GM18520 (cell line): ENCODE measurements around the gene BUD23.
"Not testable (repeated sequence)": the region's sequence is repeated elsewhere in the genome, so short reads cannot be mapped to it uniquely, and the experiment has no call there.

Experiments
- ATAC-seq: cut with Tn5 transposase; IDR thresholded peaks from one replicate; pipeline ENCODE4 v1.9.1; 2021; ENCODE audit not compliant: unreplicated experiment

Gene BUD23

DNA sequence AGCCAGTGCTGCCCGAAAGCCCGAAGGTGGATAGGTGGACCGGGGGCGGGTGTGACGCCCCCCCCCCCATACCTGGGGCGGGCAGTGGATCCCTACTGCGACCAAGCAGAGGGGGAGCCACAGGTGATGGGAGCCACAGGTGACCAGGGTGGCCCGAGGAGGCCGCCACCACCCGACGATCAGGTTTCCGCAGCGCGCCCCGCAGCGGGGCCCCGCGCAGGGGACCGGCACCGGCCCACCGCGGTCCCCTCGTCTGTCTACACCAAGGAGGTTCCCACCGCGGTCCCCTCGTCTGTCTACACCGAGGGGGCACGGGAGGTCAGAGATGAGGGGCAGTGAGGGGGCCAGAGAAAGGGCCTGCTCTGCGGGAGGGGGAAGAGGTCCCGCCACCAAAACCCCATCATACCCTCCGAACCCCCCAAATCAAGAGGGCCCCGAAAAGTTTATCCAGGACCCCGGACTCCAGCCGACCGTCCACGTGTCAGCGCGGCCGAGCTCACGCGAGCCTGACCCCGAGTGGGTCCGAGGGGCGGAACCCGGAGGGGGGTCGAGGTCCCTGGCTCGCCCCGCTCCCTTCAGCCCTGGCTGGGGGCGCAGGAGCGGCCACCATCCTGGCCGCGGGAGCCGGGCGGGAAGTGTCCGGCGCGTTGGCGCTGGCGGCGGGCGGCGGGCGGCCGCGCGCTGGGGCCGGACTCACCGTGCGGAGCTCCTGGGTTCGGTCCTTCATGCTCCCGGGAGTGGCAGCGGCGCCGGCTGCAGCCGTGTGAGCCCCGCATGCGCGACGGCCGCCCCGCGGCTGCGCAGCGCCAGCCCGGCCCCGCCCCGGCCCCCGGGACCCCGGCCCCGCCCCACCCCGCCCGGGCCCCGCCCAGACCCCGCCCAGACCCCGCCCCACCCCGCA, 35.8 kb downstream of the BUD23 start, which contains the start of gene STX1A:
TSS of gene STX1A (minus strand) at position 765 of the 901 bp plus-strand sequence. CDS start at position 727, 38 bp downstream.
- ATAC-seq: no peak

DNA sequence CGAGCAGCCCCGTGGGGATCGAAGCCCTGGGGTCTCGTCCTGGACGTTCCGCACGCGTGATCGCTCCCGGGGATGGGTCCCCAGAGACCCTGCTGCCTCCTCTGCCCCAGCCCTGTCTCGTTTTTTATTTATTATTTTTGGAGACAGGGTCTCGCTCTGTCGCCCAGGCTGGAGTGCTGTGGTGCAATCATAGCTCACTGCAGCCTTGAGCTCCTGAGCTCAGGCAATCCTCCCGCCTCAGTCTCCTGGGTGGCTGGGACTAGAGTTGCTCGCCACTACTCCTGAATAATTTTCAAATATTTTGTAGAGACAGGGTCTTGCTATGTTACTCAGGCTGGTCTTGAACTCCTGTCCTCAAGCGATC, 36.4 kb downstream of the BUD23 start:
- no peak for ATAC-seq

DNA sequence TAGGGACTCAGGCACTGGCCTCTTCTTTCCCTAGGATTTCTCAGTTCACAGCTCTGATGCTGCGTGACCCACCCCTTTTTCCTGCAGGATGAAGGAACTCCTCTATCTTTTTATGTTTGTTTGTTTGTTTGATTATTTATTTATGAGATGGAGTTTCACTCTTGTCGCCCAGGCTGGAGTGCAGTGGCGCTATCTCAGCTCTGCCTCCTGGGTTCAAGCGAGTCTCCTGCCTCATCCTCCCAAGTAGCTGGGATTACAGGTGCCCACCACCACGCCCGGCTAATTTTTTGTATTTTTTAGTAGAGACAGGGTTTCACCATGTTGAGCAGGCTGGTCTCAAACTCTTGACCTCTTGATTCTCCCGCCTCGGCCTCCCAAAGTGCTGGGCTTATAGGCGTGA, 37.0 kb downstream of the BUD23 start:
- not testable (repeated sequence) for ATAC-seq

DNA sequence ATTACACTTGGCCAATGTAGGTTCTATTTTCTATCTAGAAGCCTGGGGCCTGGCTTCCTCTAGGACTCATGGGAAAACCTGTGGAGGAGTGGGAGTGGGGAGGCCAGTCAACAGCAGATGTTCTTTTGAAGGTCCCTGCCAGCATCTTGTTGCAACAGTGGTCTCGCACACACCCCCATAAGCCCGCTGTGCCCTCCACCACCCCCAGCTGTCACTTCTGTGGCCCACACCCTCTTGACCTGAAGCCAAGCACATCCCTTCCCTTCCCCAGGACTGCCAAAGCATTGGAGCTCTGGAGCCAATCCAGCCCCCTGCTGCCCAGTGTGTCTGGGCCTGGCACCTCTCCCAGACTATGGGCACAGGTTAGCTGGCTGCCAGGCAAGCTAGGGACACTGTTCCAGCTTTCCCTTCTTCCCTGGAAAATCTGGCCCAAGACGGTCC, 38.0 kb downstream of the BUD23 start:
- ATAC-seq: no peak

DNA sequence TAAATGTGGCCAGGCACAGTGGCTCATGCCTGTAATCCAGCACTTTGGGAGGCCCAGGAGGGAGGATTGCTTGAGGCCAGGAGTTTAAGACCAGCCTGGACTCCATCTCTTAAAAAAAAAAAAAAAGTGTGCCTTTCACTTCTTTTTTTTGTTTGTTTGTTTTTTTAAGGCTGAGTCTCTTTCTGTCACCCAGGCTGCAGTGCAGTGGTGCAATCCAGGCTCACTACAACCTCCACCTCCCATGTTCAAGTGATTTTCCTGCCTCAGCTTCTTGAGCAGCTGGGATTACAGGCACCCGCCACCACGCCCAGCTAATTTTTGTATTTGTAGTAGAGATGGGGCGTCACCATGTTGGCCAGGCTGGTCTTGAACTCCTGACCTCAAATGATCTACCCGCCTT, 38.8 kb downstream of the BUD23 start:
- not testable (repeated sequence) for ATAC-seq

DNA sequence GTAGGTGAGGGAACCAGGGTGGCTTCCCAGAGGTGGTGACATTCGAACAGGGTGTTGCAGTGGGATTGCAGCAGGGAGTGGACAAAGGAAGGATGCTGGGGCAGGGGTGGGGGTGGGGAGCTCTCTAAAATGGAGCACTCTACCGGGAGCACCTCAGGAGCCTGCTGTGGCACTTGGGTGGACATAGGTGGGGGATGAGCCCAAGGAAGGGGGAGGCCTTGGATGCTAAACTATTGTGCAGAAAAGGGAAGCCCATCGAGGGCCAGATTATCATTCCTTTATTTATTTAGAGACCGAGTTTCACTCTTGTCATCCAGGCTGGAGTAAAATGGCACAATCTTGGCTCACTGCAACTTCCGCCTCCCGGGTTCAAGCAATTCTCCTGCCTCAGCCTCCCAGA, 39.4 kb downstream of the BUD23 start:
- ATAC-seq: no peak

DNA sequence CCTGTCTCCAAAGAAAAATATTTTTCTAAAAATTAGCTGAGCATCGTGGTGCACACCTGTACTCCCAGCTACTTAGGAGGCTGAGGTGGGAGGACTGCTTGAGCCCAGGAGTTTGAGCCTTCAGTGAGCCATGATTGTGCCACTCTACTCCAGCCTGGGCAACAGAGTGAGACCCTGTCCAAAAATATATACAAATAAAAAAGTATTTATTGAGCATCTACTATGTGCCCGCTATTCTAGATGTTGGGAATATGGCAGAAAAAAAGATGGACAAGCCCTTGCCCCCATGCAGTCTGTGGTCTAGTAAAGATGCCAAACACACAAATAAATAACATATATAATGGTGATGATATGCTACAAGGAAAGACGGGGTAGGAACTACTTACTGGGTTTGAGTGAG, 40.4 kb downstream of the BUD23 start:
- no peak for ATAC-seq

DNA sequence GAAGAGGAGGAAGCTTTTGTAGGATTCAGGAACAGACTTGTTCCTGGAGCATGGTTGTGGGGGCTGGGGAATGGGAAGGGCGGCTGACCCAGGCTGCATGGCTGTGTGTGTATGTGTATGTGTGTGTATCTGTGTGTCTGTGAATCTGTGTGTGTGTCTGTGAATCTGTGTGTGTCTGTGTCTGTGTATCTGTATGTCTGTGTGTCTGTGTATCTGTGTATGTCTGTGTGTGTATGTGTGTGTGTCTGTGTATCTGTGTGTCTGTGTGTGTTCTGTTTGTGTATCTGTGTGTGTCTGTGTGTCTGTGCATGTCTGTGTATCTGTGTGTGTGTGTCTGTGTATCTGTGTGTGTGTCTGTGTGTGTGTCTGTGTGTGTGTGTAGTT, 42.7 kb downstream of the BUD23 start:
- no peak for ATAC-seq

DNA sequence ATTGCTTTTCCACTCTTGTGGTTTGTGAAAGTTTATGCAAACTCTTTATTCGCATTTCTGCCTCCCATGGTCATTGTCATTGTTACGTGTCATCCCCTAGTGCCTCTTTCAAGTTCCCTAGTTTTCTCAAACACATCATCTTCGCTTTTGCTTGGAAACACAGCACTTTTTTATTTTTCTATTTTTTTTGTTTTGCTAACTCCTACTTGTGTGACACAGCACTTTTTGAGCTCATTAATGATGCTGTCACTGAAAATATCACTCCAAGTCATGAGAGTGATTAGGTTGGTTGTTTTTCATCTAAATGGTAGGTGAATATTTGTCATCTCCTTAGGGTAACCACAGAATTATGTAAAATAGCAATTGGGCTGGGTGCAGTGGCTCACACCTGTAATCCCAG, 44.6 kb downstream of the BUD23 start:
- ATAC-seq: no peak

DNA sequence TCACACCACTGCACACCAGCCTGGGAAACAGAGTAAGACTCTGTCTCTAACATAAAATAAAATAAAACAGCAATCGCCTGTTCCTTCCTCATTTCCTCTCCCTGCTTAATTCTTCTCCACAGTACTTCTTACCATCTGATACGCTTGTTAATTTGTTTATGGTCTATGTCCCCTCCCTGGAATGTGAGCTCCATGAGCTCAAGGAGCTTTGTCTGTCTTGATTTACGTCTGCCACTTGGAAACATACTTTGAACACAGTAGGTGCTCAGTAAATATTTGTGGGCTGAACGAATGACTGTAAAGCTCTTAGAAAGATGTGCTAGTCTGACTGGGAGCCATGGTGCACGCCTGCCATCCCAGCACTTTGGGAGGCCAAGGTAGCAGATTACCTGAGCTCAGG, 45.2 kb downstream of the BUD23 start:
- ATAC-seq: no peak

DNA sequence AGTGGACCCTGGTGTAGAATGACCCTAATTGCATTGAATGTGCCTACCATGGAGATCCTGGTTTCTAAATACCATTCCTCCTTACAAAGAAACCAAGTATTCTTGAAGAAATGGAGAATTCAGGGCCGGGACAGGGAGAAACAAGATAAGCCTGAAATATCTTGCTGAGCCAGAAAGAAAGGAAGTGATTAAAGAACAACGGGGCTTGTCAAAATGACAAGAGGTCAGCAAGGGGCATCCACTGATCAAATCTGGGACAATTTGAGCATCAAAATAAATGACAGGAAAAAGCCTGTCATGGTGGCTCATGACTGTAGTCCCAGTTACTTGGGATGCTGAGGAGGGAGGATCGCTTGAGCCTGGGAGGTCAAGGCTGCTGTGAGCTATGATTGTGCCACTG, 47.1 kb downstream of the BUD23 start:
- no peak for ATAC-seq

DNA sequence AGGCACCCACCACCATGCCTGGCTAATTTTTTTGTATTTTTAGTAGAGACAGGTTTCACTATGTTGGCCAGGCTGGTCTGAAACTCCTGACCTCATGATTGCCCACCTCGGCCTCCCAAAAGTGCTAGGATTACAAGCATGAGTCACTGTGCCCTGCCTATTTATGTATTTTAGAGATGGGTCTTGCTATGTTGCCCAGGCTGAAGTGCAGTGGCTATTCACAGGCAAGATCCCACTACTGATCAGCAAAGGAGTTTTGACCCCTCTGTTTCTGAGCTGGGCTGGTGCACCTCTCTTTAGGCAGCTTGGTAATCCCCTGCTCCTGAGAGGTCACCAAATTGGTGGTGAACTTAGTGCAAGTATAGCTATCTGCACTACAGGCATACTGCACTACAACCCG, 49.0 kb downstream of the BUD23 start:
- no peak for ATAC-seq

DNA sequence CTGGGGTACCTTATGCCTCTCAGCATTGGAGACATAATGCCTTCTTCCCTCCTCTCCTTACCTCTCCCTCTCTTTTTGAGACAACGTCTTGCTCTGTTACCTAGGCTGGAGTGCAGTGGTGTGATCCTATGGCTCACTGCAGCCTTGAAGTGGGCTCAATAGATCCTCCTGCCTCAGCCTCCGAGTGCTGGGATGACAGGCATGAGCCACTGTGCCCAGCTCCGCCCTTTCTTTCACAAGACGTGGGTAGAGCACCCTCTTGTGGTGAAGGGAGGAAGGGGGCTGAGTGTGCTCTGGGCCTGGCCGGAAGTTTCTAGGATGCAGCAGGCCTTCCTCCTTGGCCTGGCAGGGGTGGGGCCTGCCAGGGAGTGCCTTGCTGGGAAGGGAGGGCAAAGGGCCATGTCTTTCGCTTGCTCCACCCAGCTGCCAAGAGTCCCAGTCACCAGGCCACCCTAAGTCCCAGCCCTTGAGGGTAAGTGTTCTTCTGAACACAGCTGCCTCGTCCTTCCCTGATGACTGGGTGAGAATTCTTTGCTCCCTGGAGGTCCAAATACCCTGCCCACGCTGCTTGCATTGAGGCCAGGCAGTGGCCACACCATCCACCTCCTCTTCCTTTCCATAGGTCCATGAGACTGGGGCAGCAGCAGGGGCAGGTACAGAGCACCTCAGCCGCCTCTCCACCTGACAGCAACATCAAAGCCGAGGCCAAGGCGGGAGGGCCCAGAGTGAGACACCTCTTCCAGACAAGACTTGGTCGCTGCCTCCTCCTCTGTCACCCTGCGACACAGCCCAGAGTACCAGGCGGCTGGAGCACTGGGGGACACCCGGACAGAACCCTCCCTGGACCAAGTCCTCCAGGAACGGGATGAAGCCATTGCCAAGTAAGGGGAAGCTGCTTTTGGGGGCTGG, 51.5 kb downstream of the BUD23 start:
- ATAC-seq: no peak

DNA sequence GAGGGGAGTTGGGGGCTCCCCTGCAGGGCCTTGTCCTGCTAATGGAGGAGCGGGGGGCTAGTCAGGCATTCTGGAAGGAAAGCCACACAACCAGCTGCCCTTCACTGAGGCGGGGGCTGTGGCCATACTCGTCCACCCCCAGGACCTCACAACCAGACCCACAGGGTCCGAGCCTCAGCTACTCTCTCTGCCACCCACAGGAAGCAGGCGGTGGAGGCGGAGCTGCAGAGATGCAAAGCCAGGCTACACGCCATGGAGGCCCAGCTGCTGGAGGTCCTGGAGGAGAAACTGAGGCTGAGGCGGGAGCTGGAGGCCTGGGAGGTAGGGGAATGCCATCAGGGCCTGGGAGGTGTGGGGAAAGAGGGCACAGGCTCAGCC, 52.1 kb downstream of the BUD23 start:
- no peak for ATAC-seq

DNA sequence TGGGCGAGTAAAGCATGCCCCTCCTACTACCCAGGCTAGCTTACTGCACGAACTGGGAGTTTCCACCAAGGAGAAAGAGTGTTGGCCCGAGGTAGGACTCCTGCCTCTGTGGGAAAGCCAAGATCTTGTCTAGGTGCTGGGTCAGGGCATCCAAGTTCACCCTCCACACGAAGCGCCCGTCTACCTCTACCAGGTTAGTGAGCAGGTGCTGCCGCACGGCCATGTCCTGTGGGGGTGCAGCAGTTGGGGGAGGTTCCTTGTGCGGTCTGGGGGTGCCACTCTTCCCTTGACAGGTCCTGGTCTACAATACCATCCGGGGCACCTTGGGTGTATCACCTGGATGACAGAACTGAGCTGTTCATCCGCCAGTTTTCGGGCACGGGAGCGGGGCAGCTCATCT, 53.5 kb downstream of the BUD23 start:
- ATAC-seq: no peak

DNA sequence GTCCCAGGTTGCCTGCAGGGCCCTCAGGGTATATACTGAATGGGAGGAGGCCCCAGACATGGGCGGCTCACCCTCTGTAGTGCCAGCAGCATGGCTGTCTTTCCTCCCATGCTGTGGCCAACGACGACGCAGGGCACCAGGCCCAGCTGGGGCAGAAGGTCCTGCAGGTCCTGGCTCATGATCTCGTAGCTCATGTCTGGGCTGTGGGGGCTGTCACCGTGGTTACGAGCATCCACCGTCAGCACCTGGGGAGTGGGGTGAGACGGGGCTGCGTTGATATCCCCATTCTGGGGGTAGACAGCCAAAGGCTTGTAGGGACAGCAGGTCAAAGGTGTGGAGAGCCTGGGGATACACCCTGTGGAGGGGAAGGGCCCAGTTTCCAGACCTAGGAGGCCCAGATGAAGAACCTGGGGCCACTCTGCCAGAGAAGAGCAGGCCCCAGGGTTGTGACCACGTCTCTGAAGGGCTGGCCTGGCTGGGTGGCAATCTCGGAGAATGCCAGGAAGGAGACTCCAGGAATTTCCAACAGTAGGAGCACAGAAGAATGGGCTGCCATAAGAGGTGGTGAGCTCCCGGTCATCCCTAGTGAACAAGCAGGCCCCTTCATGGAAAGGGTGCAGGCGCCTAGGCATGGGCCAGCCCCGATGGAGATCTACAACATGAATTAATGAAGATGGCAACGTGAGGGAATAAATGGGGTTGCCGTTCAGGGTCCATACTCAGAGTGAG, 54.3 kb downstream of the BUD23 start:
- no peak for ATAC-seq

DNA sequence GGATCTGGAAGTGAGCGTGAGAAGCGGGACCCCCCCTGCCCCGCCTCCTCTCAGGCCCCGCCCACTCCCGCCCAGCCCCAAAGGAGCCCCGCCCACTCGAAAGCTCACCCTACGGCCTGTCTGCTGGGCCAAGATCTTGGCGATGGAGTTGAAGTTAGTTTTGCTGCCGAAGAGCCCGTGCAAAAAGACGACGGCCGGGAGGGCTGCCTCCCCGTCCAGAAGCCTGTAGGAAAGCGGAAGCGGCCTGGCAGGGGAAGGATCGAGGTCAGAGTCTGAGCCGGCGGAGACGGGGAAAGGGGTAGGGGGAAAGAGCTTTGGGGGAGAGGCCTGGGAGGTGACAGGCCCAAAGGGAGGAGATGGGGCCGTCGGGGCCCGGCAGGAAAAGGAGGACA, 54.8 kb downstream of the BUD23 start:
- ATAC-seq: no peak

DNA sequence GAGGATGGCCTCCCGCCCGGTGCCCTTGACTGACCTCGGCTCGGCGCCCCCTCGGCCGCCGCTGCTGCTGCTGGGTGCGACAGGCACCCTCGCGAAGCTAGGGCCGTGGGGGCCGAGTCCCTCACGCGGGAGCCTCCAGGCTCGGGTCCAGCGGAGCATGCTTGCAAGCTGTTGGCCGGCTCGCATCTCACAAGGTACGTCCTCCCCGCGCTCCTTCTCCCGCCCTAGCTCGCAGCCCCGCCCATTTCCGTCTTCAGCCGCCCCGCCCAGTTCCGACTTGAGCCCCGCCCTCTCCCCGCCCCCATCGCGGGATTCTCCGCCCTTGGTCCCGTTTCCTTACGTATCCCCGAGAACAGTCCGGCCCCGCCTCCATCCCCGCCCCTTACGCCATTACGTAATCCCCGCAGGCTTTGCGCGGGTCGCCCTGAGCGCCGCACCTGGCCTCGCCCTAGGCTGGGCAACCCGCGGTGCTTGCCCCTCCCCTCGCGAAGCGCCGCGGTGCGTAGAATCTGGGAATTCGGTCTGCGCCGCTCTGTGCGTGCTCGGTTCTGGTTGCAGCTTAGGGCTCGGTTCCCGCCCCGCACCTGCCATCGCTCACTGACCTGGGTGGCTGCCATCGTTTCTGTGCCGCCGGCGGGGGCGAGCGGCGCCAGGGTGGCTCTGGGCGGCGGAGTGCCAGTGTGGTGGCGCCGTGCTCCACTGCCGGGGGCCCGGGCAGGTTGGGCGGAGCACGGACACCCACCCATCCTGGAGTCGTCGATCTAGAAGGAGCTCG, 55.4 kb downstream of the BUD23 start, which contains the start of gene ABHD11:
TSS of gene ABHD11 (minus strand) at position 191 of the 775 bp plus-strand sequence. CDS start at position 159, 32 bp downstream.
- ATAC-seq: peak; percentile 84

DNA sequence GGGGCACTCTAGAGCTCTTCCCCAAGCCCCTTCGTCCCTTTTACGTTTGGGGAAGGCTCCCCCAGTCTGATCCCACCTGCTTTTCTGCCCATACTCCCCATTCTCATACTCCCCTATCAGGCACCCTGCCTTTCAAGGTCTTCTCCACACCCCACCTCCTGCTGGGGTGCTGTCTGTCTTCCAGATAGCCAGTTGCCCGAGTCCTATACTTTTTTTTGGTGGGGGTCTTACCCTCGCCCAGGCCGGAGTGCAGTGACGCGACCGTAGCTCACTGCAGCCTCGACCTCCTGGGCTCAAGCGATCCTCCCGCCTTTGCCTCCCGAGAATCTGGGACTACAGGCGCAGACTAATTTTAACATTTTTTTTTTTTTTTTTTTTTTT, 56.0 kb downstream of the BUD23 start:
- ATAC-seq: no peak

DNA sequence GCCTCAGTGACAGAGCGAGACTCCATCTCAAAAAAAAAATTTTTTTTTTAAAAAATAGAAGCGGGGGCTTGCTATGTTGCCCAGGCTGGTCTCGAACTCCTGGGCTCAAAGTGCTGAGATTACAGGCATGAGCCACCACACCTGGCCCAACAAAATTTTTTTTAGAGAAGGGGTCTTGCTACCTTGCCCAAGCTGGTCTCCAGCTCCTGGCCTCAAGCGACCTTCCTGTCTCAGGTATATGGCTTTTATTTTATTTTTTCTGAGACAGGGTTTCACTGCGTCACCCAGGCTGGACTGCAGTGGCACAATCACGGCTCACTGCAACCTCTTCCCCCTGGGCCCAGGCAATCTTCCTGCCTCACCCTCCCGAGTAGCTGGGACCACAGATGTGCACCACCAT, 56.8 kb downstream of the BUD23 start:
- ATAC-seq: no peak
